ENCODE results near the gene TMC6. TPM values are rescaled to one million over a fixed set of nuclear protein-coding genes. Genes with fewer than 3 reads are reported as not detected.
"Not testable (repeated sequence)": the region's sequence is repeated elsewhere in the genome, so short reads cannot be mapped to it uniquely, and the experiment has no call there.

TMC6 gene
- total RNA-seq, 1 experiment from 2014 or later = 34.5 TPM

DNA sequence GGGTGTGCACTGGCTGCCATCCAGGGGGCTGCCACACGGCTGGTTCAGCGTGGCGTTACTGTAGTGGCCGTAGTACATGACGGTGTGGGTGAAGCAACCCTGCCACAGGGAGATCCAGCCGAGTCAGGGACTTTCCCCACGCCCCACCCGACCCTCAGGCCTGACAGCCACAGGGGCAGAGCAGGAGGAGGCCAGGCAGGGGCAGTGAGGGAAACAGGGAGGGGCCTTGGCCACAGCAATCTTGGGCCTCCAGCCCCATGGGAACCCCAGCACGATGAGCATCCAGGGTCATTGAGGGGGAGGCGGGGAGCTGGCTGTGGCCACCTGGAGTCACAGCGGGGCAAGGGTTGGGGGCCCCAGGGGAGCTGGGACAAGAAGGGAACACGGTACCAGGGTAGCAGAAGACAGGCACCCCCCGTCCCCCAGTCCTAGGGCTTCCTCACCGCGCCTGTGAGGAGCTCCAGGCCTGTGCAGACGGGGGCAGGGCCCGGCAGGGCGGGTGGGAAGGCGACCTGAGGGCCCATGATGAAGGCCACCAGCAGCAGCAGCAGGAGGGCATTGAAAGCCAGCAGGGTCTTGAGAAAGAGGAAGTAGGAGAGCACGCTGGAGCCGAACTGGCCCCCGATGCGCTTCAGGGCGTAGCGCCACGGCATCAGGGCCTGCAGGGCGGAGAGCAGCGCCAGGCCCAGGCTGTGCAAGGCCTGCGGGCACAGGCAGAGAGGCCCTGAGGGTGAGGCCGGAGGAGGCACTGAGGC is 4.3 kb downstream of the TMC6 start:
- DNase-seq (ENCODE audit: low spot score) = no peak

DNA sequence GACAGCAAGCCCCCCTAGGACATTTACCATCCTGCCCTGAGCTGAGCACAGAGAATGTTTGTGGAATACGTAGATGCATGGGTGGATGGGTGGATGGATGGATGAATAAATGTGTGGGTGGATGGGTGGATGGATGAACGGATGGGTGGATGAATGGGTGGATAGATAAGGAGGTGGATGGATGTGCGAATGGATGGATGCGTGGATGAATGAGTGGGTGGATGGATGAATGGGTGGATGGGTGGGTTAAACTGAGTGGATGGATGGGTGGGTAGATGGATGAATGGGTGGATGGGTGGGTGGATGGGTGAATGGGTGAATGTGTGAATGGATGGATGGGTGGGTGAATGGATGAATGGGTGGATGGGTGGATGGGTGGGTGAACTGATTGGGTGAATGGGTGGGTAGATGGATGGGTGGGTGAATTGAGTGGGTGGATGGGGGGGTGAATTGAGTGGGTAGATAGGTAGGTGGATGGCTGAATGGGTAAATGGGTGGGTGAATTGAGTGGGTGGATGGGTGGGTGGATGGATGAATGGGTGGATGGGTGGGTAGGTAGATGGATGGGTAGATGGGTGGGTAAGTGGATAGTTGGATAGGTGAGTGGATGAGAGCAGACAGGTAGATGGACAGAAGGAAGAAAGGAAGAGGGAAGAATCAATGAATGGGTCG is 5.2 kb downstream of the TMC6 start:
- no peak for DNase-seq (ENCODE audit: low spot score)

DNA sequence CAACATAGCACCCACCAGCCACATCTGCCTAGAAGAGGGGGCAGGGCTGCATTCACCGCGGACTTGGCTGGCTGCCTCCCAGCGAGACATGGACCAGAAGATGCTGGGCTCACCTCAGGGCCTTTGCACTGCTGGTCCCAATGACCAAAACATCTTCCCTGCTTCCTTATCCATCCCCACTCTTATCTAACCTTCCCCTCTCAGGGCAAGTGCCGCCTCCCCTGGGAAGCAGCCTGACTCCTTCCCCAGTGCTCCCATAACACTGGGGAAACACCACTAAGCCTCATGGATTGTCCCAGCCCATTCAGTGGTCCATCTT is 5.7 kb downstream of the TMC6 start:
- no peak for DNase-seq (ENCODE audit: low spot score)

DNA sequence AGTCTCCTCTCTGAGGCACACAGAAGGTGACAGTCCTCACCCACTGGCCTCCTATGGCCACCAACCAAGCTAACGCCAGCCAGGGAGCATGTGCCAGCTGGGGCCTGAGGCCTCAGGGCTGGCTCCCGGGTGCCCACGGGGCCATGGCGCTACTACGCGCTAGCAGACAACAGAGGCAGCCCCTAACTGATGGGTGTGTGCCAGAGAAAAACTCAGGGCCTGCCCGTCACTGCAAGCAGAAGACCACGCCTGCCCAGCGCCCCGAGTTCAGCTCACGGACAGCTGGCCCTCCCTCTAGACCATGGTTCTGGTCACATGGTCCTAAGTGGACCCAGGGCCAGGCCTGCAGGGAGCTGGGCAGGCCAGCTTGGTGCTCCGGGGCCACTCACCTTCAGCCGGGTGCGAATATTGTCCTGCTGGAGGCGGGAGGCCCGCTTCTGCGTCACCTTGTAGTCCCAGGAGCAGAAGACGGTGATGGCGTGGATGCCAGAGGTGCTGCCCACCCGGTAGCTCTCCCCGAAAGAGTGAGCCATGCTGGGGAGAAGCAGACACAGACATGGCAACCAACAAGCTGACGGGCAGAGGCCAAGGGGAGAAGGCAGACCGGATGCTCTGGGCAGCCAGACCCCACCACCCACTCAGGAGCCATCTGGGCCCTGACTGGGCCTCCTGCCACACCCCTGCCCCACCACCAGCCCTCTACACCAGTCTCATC is 6.2 kb downstream of the TMC6 start:
- no peak for DNase-seq (ENCODE audit: low spot score)

DNA sequence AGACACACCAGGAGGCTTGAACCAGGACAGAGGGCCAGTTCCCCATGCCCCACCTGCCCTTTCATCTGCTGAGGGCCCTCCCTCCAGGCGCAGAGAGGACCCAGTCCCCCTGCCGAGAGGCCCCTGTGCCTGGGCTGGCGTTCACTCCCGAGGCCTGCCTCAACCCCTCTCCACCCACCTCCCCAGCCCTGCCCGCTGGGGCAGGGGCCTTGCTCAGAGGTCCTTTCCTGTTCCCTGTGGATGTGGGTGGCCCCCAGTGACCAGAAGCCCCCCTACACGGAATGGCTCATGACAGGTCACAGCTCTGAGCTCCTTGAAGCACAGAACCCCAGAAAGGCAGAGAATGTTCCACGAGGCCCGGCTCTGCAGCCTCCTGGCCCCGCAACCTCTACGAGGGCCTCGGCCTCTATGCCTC is 6.7 kb downstream of the TMC6 start:
- no peak for DNase-seq (ENCODE audit: low spot score)

DNA sequence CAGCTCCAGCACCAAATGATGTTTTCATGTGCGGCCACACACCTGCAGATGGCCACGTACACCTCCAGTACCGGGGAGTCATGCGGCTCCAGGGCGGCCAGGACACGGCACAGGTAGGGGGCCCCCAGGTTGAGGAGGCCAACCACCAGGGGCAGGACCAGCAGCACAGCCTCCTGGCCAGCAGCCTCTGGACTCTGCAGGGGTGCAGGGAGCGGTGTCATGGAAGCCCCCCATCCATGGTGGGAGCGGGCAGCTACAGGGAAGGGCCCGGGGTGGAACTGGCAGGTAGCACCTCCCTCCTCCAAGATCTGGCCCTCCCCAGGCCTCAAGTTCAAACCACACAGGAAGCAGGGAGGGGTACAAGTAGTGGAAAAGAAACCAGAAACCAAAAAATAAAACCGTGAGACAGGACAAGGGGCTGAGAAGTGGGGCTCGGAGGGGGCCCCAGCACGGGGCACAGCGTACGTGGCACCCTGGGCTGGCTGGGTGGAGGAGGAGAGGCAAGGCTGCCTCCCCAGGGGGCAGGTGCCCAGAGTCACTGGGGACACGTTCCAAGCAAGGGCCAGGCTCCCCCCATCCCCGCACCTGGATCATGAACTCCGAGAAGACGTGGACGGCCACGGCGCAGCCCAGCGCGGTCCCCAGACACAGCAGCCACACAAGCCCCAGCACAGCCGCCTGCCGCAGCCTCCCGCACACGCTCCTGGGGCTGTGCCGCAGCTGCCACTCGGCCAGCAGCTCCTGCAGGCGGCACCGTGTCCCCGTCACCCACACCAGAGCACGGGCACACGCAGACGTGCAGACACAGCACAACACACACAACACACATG is 7.4 kb downstream of the TMC6 start:
- no peak for DNase-seq (ENCODE audit: low spot score)

DNA sequence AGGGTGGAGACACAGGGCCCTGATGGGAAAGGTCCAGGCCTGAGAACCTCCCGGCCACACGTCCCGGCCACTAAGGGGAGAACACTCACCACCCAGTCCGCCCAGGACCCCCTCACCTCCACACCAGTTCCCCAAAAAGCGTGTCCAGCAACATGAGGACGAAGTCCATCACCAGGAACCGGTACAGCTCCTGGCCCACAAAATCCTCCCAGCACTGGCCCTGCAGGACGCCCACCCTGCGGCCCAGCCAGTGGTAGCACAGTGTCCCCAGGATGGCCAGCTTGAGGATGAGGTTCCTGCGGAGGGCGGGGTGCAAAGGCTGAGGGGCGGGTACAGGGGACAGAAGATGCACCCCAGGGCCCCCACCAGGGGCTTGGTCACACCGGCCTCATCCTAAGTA is 8.0 kb downstream of the TMC6 start:
- no peak for DNase-seq (ENCODE audit: low spot score)

DNA sequence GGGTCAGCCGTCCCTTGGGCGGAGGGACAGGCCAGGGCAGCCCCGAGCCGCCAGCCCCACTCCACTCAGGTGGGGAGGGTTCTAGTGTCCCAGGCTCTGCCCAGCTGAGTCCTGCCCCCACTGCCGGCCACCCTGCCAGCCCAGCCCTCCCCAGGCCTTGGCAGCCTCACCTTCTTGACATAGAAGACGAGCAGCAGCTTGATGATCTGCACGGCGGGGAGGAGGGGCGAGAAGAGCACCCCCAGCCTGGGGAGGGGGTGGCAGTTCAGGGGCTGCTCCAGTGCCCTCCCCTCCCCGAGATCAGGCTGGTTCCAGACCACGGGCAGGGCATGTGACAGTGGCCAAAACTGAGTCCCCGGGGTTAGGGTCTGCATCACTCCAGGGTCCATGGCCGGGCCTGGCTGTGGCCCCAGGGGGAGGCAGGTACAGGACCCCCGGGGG is 9.7 kb downstream of the TMC6 start:
- no peak for DNase-seq (ENCODE audit: low spot score)

DNA sequence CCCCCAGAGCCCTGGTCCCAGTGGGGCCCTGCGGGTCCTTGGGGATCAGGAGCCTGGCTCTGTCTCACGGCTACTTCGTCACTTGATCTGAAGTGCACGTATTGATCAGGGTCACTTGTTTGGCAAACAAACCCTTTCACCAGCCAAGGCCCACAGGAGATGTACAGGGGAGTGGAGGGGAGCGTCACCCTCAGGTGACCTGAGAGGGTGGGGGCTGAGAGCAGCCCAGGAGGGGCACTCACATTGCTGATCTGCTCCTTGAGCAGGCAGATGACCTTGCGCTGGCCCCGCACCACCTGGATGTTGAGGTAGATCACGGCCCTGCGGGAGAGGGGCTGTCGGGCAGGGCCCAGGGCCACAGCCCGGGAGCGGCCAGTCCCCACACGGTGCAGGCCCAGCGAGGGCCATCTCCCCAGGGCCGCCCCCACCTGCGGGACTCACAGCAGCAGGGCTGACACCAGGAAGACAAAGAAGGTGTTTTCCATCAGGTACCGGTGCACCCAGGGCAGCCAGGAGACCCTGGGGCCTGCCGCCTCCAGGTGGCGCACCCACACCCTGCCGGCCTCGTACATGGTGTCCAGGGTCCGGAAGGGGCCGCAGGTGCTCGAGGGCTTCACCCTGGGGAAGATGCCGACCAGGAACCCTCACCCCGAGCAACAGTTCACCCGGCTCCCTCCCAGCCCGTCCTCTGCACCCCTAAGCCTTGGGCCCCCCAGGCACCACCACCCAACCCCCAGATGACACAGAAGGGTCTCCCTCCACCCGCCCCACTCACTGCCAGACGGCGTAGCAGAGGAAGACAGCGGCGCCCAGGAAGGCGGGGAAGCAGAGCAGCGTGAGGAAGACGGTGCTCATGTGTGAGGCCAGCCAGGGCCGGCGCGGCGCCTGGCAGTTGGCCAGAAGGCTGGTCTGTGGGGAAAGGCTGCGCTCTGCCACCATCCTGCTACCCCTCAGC is 11.3 kb downstream of the TMC6 start:
- no peak for DNase-seq (ENCODE audit: low spot score)

DNA sequence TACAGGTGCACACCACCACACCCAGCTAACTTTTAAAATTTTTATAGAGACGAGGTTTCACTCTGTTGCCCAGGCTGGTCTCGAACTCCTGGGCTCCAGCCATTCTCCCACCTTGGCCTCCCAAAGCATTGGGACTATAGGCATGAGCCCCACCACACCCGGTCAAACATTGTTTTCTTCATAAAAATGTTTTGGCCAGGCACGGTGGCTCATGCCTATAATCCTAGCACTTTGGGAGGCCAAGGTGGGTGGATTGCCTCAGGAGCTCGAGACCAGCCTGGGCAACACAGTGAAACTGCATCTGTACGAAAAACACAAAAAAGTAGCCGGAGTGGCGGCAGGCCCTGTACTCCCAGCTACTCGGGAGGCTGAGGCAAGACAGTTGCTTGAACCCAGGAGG is 12.1 kb downstream of the TMC6 start:
- no peak for DNase-seq (ENCODE audit: low spot score)

DNA sequence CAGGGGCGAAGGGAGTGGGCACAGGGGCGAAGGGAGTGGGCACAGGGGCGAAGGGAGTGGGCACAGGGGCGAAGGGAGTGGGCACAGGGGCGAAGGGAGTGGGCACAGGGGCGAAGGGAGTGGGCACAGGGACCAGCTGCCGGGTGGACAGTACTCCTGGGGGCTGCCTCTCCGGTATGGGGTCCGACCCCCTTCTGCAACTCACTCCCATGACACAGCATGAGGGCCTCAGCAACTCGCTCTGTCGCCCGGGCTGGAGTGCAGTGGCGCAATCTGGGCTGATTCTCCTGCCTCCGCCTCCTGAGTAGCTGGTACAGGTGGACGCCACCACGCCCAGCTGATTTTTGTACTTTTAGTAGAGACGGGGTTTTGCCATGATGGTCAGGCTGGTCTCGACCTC is 12.8 kb downstream of the TMC6 start:
- not testable (repeated sequence) for DNase-seq (ENCODE audit: low spot score)

DNA sequence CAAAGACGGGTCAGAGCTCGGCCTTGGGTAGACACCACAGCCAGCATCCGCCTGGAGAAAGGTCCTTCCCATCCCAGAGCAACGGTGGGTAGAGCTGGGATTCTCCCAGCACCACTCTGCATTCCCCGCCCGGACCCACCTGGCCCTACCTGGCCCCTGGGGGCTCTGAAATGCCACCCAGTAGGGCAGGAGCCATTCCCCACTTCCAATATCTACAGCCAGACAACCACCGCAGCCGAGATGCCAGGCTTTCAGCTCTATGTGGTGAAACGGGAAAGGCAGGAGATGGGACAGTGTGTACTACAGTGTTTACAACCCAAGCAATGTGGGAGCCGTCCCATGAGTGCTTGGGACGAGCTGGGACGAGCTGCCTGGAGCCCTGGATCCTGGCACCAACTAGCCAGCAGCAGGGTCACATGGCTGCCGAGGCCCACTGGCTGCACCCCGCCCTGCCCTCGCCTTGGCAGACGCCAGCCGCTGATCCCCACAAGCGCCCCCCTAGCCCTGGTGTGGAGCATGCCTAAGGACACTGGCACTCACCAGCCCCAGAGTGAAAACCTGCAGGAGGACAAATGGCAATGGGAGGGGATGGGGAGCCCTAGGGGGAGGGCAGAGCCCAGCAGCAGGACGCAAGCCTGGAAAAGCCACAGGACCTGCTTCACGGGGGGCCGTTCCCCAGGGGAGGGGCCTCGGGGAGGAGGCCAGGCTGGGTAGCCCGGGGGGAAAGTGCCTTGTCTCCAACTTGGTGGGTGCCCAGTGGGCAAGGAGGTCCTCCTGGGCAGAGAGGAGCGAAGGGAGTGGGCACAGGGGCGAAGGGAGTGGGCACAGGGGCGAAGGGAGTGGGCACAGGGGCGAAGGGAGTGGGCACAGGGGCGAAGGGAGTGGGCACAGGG is 13.5 kb downstream of the TMC6 start:
- DNase-seq (ENCODE audit: low spot score) = no peak

DNA sequence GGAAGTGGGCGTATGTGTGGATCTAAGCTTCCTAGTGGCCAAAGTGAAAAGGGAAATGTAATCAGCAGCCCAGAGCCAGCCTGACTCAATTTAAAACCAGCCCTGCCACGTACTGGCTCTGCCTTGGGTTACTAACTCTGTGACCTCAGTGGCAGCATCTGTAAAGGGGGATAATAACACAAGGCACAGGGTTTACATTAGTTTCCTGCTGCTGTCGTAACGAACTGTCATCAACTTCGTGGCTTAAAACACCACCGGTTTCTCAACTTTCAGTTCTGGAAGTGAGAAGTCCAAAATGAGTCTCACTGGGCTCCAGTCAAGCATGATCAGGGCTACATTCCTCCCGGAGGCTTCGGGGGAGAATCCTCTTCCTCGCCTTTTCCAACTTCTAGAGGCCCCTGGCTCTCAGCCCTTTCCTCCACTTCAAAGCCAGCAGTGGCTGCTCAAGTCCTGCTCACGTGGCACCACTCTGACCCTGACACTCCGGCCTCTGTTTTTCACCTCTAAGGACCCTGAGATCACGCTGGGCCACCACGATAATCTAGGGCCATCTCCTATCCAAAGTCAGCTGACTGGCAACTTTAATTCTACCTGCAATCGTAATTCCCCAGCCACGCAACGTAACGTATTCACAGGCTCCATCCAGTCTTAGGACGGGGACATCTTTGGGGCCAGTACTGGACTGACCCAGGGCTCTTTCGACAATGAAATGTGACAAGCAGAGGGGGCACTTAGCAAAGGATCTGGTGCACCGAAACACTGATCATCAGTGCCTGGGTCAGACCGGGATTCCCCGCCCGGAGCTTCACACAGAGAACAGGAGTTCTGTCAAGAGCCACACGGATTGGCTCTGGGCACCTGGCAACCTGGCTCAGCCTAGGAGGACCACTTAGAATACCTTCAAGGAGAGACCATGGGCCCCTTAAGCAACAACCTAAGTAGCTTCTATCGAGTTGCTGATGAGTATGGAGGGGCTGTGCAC is 14.5 kb downstream of the TMC6 start:
- DNase-seq (ENCODE audit: low spot score) = no peak

DNA sequence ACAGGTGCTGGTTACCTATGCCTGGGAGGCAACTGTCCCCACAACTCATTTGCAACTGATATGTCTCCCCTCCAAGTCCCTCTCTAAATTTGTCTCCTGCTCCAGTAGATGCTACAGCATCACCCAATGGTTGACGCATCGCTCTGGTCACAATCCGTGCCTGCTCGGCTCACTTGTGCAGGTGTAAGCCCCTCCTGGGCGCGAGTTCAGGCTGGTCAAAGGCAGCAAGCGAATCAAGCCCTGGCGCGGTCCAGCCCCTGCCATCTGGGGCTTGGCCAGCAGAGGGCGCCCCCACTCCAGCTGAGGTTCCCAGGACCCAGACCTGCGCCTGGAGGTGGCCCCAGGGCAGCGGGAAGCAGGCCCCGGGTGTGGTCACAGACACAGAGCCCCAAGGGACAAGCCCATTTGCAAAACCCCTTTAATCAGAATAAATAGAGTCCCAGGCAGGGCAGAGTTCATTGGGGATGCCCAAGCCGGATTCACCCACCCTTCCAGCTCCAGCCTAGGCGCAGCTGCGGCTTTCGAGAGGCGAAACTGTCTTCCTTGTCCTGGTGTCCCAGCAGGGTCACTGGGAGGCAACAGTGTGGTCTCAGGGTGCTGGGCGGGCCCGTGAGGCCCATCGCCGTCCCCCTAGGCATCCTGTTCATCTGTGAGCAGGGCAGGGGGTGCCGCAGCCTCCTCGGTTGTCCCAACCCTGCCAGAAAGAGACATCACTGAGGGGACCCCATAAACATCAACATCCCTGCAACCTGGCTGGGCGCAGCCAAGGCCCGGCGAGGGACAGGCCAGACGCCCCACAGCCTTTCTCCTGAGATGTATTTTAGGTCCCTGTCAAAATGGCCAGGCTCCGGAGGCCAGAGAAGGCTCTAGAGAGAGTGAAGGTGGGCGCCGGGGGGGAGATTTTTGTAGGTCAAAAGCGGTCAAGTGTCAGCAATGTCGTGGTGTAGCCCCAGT is 15.8 kb downstream of the TMC6 start:
- peak; percentile 39 for DNase-seq (ENCODE audit: low spot score)

DNA sequence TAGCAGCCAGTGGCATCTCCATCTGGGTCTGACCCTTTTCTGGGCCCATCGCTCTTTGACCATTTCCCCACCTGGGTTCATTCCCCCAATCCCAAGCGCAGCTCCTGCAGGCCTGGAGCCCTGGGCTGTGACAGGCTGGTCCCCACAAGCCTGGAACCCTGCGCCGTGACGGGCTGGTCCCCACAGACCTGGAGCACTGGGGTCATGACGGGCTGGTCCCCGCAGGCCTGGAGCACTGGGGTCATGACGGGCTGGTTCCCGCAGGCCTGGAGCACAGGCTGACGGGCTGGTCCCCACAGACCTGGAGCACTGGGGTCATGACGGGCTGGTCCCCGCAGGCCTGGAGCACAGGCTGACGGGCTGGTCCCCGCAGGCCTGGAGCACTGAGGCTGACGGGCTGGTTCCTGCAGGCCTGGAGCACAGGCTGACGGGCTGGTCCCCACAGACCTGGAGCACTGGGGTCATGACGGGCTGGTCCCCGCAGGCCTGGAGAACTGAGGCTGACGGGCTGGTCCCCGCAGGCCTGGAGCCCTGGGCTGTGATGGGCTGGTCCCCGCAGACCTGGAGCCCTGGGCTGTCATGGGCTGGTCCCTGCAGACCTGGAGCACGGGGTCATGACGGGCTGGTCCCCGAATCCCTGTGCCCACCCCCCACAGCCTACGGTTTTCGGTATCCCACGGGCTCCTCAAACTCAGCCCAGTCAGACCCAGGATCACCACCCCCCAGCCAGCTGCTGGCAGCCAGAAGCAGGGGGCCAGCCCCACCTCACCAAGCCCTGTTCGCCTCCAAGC is 16.6 kb downstream of the TMC6 start:
- DNase-seq (ENCODE audit: low spot score) = no peak

DNA sequence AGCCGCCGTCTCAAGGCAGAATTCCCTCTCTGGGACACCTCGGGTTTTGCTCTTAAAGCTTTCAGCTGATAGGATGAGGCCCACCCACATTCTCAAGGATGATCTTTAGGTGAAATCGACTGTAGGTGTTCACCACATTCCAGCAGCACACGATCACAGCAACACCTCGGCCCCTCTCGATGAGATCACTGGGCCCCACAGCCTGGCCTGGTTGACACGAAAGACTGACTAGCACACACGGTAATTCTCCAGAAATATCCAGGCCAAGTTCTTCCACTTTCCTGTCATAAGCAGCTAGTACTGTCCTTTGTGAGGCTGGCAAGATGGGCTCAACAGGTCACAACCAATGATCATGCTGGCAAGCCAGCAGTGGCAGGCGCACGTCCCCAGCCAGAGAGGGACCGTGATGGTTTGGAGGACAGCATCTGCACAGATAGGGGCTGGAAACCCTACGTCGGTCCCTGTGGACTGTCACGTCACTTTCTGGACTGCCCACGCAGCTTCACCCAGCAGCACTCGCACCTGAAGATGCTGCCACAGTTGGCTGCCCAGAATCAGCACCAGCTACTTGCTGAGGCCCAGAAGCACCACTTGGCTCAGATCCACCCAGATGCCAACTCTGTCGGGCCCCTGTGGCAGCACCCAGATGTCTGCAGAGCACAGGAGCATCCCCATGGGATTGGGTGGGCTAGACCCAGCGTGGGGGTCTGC is 17.4 kb downstream of the TMC6 start:
- no peak for DNase-seq (ENCODE audit: low spot score)
